HG02943 (cell line): Measurements from ENCODE around the gene CACNG4.
"Not testable (repeated sequence)": the region's sequence is repeated elsewhere in the genome, so short reads cannot be mapped to it uniquely, and the experiment has no call there.

Experiments used
- ATAC-seq: cut with Tn5 transposase; IDR thresholded peaks from one replicate; pipeline ENCODE4 v1.9.1; 2021; ENCODE audit warnings: mild to moderate bottlenecking, low read depth, moderate library complexity; ENCODE audit not compliant: unreplicated experiment

The CACNG4 gene

DNA sequence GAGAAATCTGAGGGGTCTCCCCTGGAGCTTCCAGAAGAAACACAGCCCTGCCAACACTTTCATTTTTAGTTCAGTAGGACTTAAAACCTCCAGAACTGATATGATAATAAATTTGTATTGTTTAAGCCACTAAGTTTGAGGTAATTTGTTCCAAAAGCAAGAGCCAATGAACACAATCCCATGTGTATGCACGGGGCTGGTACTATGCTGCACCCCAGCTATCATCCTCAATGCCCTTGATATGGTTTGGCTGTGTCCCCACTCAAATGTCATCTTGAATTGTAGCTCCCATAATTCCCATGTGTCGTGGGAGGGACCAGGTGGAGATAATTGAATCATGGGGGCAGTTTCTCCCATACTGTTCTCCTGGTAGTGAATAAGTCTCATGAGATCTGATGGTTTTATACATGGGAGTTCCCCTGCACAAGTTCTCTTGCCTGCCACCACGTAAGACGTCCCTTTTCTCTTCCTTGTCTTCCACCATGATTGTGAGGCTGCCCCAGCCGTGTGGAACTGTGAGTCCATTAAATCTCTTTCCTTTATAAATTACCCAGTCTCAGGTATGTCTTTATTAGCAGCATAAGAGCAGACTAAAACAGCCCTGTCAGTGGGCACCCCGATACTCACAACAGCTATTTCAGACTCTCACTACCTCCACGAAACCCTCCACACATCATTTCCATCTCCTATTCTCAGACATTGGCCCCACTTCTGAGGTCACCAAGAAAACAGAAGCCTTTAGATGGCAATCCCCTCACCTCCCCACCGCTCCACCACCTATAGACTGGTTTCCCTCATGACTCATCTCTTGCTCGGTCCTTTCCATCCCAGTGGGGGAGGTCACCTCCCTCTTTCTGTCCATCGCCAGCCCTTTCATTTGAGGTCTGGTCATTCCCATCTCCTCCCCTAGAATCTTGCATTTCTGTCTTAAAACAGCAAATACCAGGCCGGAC is 70.9 kb downstream of the CACNG4 start:
- no peak for ATAC-seq

DNA sequence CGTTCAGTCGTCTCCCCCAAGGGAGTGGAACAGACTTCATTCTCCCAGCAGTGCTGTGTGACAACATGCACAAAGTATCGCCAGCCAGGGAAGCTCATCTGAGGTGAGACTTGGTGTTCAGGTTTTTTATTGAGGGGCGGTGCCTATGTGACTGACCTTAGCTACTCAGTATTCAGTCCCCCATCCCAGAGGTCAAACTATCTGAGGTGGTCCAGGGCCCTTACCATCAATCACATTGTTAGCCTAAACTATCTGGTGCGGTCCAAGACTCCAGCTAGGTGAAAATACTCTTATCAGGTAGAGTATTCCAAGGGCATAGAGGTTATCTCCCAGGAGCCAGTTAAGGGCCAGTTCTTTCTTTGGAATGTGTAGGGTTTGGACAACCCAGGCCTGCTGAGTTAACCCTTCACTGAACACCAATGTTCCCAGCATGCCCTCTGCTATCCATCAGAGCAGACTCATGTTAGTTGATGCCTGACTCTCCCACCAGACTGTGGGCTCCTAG is 74.4 kb downstream of the CACNG4 start:
- no peak for ATAC-seq

DNA sequence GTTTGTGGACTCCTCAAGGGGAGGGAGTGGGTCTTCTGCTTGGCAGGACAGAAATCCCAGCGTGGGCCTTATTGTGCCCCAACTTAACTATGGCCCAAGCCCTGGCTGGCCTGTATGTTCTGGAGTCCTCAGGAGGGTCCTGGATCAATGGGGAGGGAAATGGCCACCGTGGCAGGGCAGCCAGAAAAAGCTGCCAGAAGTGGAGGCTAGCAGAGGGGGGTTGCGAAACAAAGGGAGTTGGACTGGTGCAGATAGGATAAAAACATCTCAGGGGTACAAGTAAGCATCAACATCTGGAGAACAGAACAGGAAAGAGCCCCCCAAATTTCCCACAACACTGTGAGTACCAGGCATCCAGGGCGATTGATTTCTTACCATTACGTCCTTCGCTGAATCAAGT is 76.1 kb downstream of the CACNG4 start:
- no peak for ATAC-seq

DNA sequence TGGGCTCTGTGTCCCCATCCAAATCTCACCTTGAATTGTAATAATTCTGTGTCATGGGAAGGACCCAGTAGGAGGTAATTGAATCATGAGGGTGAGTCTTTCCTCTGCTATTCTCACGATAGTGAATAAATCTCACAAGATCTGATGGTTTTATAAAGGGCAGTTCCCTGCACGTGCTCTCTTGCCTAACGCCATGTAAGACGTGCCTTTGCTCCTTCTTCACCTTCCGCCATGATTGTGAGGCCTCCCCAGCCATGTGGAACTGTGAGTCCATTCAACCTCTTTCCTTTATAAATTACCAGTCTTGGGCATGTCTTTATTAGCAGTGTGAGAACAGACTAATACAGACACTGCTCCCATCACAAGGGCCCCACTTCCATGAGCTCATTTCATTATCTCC is 76.6 kb downstream of the CACNG4 start:
- ATAC-seq = not testable (repeated sequence)

DNA sequence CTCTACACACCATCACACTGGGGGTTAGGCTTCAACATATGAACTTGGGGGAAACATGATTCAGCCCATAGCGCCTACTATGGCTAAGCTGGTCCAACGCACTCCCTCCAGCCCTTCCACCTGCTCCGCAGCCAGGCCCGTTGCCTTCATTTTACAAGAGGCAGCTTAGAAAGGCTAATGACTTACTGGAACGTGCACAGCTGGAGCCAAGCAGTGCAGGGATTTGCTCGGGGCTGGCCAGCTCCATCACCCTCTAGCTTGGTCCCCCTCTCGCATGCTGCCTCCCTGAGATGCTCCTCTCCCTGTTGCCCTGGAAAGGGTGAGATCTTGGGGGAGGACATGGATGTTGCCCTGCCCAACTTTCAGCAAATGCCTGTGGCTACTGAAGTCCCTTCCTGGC is 77.0 kb downstream of the CACNG4 start:
- no peak for ATAC-seq

DNA sequence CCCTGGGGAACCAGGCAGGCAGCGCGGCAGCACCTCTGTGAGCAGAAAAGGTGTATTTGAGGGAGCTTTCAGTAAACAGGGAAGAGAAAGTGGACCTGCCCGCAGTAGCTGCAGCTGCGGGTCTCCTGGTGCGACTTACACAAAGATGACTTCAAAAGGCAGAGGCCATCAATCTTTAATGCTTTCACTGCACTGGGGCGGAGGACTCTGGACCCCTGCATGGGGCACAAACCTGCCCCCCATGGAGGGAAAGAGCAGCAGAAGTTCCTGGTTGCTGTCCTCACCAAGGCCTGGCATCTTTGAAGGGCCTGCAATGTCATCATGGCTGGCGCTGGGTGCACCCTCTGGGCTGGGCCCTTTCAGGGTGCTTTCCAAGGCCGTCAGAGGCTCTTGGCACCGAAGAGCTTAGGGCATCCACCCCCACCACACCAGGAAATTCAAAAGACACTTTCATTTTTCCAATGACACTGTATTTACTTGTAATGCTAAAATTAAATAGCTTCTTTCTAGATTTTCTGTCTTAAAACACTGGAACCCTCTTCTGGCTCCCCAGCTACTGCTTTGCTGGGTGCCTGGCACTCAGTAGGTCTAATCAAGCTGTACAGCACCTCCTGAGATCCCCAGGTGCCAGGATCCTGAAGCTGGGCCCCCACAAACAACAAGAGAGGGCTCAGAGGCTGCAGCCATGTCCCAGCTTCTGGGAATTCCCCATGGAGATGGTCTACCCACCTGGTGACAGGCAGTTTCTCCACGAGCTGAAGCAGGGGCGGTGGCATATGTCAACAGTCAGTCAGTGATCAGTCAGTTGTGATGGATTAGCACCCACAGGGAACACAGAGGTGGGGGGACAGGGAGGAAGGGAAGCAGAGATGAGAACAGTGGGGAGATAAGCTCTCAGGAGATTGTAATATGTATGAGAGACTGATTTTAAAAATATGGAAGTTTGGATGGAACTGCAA is 77.7 kb downstream of the CACNG4 start:
- no peak for ATAC-seq

DNA sequence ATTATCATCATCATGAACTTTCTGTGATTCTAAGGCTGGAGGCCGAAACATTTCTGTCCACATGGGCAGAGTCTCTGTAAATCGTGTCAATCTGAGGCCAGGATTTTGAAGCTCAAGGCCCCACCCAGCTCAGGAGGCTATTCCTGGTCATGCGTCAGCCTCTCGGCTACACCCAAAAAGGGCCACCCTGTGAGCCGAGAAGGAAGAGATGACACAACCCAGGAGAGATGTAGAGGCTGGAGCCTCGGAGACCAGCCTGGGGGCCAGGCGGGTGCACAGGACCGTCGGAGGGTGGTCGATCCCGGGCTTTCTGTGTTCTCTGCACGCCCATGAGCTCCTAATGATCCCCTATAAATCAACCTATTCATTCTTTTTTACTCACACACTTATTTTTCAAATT is 78.8 kb downstream of the CACNG4 start:
- ATAC-seq = no peak

DNA sequence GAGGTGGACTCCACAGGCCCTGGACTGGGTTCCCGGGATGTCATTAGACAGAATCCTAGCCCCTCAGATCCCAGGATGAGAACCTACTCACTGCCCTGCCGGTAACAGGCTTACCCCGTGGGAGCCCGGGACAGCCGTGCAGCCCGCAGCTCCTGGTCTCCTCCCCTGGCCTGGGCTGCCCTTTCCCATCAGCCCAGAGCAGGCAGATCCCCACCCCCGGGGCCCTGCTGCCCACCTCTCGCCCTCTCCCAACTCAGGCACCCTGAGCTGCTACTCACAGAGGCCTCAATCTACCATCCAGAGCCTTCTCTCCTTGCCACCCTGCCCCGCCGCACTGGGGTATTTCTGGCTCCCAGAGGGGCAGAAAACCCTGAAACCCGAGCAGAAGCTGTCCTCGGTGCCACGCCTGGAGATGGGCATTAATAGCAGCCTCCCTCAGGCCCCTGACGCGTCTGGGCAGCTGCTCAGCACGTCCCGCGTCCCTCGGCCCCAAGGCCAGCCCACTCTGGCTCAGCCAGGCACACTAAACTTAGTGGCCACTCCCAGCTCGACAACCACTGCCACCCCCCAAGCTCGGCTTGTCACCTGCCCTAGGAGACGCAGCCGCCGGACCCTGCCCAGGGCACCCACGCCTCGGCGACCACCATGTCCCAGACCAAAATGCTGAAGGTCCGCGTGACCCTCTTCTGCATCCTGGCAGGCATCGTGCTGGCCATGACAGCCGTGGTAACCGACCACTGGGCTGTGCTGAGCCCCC is 79.7 kb downstream of the CACNG4 start, which contains the start of gene CACNG1:
TSS of gene CACNG1 (plus strand) at position 539 of the 757 bp plus-strand sequence. CDS start at position 646, 107 bp downstream.
- no peak for ATAC-seq

DNA sequence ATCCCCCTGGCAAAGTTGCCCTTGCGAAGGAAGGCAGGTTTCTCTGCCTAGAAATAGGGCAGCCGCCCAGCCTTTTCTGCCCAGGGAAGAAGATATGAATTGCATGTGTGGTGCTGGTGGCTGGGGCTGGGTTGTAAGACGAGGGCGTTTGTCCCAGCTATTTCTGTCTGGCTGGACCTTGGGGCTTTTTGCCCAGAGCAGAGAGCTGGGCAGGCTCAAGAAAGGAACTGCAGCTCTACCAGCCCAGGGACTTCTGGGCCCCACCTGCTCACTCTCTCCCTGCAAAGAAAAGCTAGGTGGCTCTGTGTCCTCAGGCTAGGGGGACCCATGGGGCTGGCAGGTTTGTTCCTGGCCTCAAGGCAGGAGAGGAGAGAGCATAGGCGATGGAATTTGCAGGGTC is 80.4 kb downstream of the CACNG4 start:
- no peak for ATAC-seq

DNA sequence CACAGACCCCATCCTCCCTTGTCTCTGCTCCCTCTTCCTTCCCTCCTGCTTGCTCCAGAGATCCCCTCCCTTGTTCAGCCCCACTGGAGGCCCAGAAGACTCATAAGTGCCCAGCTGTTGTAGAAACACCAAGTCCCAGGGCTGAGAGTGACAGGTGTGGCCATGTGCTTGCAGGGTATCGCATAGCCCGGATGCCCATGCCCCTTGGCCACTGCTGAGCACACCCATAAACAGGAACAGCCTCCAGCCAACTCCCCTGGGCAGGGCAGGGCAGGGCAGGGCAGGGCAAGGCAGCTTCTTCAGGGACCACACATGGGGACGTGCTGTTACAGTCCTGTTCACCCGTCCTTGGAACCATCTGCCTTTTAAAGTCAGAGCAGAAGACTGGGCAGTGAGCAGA is 81.9 kb downstream of the CACNG4 start:
- no peak for ATAC-seq

DNA sequence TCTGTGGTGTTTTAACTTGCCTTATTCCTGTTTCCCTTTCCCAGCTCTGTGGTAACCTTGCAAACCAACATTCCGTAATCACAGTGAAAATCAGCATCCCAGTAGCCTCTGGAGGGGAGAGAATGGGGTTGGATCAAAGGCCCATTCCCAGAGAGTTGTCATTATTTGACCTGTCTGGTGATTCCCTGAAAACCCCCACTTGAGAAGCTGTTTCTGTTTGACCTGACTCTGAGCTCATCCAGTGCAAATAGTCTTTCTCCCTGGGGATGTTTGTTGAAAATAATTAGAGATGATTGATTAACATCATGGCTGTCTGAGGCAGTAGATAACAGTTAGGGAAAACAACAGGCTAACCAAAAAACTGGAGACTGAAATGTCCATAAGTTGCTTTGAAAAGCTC is 82.9 kb downstream of the CACNG4 start:
- ATAC-seq = no peak

DNA sequence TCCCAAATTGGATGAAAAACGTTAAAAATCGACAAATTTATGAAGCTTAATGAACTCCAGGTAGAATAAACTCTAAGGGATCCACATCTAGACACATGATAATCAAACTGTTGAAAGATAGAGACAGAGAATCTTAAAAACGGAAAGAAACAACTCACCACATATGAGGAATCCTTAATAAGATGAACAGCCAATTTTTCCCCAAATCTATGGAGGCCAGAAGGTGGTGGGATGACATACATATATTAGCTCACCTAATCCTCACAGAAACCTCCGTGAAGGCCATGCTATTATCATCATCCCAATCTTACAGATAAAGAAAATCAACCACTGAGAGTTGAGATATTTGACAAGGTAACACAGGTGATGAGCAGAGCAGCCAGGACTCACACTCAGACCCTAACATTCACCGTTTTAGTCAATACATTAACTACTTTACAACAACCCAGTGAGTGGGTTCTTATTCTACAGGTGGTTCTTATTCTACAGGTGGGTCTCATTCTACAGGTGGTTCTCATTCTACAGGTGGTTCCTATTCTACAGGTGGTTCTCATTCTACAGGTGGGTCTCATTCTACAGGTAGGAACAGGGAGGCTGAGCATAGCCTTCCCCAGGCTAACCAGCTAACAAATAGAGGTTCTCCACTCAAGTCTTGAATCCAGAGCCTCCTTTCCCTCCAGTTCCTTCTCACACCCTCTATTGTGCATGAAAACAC is 84.7 kb downstream of the CACNG4 start:
- no peak for ATAC-seq

DNA sequence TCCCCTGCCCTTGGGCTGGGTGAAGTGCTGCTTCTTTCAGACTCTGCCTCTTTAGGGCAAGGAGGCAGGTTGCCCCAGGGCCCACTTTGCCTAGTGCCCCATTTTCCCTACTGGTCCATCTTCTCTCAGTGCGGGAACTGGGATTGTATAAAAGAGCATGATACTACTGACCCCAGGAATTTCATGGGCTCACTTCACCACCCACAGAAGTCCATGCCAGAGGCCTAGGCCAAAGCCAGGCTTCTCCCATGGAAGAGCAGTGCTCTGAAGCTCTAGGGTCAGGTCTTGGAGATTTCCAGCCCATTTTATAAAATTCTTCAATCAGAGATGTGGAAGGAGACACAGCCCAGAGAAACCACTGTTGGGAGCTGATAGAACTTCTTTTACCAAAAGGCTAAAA is 85.6 kb downstream of the CACNG4 start:
- ATAC-seq = no peak

DNA sequence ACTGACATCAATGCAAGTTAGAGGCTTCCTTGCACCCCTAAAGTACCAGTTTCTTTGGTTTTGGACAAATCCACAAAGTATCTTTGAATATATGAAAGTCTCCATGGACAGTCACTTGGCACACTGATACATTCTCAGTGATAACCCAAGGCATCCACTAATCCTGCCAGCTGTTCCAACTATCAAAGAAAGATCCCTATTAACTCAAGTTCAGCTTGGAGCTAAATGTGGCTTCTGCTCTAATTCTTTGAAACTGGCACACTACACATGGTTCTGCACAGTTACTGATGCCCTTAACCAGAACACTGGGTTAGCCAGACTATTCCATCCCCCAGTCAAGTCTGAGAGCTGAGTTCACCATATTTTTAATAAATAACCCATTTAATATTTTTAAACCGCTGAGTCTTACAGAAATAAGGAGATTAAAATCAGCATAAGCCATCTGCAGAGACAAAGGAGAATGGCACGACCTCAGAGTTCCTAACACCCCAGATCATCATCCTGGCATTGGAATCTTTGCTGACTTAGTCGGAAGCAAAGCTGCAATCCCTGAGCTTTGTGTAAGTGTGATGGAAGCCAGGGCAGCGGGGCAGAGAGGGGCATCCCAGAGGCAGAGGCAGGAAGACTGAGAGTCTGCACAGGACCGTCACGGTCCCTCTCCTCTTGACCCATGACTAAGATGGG is 86.1 kb downstream of the CACNG4 start:
- ATAC-seq = no peak

DNA sequence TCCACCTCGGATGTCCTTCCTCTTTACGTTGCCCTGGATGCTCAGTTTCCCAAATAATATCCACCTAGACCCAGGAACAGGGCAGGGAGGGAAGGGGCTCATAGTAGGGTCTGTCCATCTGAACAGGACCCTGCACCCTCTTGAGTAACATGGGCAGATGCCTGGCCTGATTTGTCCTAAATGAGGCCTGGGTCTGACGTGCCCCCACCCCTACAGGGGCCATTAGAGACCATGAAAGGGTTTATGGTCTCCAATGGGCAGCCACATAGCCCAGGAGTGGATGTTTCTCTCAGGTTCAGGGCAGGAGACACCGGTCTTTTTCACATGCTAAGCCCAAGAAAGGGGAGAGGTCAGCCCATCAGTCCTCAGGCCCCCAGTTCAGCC is 86.6 kb downstream of the CACNG4 start:
- ATAC-seq = no peak

DNA sequence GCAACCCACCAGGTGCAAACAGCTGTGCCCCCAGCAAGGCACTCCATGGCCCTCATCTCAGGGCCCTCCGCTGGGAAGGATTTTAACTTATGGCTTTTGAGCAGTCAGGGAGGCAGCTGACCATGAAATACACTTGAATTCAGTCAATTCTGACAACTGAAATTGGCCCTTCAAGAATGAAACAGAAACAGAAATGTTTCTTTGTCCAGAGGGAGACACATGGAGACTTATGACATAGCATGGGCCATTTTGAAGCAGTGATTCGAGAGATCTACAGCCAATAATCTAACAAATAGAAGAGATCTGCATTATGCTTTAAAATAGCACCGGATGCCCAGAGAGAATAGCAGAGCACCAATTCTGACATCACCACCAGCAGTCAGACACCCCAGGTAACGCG is 87.3 kb downstream of the CACNG4 start:
- ATAC-seq = no peak

DNA sequence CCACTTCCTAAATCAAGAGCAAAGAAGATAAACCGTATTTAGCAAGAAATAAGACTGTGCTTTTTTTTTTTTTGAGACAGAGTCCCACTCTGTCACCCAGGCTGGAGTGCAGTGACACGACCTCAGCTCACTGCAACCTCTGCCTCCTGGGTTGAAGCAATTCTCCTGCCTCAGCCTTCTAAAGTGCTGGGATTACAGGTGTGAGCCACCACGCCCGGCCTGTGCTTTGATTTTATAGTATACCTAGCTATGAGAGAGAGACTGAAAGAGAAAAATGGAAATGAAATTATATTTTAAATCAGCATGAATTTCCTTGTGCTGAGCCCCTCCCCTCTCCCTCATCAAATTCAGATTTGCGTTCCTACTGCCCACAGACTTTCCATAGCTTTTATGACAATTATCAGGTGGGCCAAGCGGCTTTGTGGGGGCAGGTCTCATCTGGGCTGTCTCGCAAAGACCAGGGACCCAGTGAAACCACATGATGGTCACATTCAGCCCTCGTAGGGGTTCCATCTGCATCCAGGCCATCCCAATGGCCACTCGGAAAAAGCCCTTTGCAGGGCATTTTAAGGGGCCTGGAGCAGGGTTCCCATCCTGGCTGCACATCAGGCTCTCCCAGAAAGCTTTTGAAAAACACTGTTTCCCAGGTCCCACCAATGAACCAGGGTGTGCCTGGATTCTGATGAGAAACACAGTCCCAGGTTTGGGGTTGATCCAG is 88.4 kb downstream of the CACNG4 start:
- ATAC-seq = no peak

DNA sequence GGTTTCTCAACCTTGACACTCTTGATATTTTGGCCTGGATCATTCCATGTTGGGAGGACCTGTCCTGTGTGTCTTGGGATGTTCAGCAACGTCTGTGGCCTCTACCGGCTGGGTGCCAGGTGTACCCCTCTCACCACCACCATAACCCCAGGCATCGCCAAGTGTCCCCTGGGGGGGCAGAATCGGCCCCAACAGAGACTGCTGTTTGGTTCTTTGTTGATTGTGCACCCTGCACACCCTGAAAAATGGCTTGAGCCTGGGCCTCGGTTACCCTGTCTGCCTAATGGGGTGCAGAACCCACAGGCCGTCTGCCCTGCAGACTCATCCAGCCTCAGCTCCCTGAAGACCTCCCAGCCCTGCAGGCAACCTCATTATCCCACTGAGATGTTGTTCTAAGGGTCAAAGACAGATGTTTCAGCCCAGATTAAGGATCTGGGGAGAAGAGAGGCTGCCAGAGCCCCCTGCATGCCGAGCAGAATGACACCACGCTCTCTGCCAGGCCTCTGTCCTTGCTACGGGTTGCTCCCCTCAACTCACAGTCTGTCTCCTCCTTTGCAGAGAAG is 89.0 kb downstream of the CACNG4 start:
- no peak for ATAC-seq
